Lower lobe of right lung (tissue), 2 donors: ENCODE results near the gene PEX12. TPM values are rescaled to one million over a fixed set of nuclear protein-coding genes. Genes with fewer than 3 reads are reported as not detected.
A peak's percentile ranks its signal among the peaks of the same experiment; 100 is the strongest.

Experiments used
- ATAC-seq, 2 donors: fragments of 200-7000 bp; cut with Tn5 transposase; one replicate each; pipeline ENCODE4 v1.9.1; 2020 to 2022; ENCODE audit warnings: mild to moderate bottlenecking in 2 of 2, moderate library complexity in 2 of 2
- DNase-seq: peaks from one replicate; pipeline ENCODE4 v3.0.0-alpha.2; 2020
- H3K27ac ChIP-seq: fragments of 200-600 bp; one replicate; pipeline ENCODE4 v1.8.0; 2022
- H3K27me3 ChIP-seq: fragments of 200-600 bp; one replicate; pipeline ENCODE4 v1.8.0; 2022; ENCODE audit warnings: low read depth
- H3K36me3 ChIP-seq: fragments of 200-600 bp; one replicate; pipeline ENCODE4 v1.8.0; 2022; ENCODE audit warnings: mild to moderate bottlenecking
- H3K4me1 ChIP-seq: fragments of 200-600 bp; one replicate; pipeline ENCODE4 v1.8.0; 2022
- H3K4me3 ChIP-seq: fragments of 200-600 bp; one replicate; pipeline ENCODE4 v1.8.0; 2022; ENCODE audit warnings: mild to moderate bottlenecking
- H3K9me3 ChIP-seq: fragments of 200-600 bp; one replicate; pipeline ENCODE4 v1.8.0; 2022
- intact Hi-C: fragments of 100-400 bp; cut with DNase I; formaldehyde crosslinking; loops from one replicate; pipeline ENCODE4 v1.11.0; 2022
- long read RNA-seq: library from polyadenylated mRNA; unstranded; transcript quantifications from one replicate; pipeline ENCODE4 v2.0.0, GENCODE V29; 2021
- total RNA-seq: library from RNA; stranded (reverse); fragmentation: NEBNext Ultra II Directional; extraction: Animal tissue kit (Norgen Biotek cat#: 25700); gene quantifications from one replicate; pipeline ENCODE4 v1.2.1, GENCODE V29; 2021
- TF ChIP-seq, protein P1 (sequence below): fragments of 200-600 bp; IDR thresholded peaks from one replicate; pipeline ENCODE4 v1.8.0; 2022; ENCODE audit warnings: antibody characterized with exemption, mild to moderate bottlenecking
- donor health status: DM: no; HTN: yes; CAD: no; lungs with severe emphysema.

The PEX12 gene
- total RNA-seq: 7.0 TPM
- long read RNA-seq, transcript PEX12-201 (3 exons, 2,675 nt): major isoform, 8 of 9 reads
- long read RNA-seq, partial matches to known transcripts: 1 of 9 reads
- long read RNA-seq, other reads (novel, unspliced or antisense): 0 of 9 reads

DNA sequence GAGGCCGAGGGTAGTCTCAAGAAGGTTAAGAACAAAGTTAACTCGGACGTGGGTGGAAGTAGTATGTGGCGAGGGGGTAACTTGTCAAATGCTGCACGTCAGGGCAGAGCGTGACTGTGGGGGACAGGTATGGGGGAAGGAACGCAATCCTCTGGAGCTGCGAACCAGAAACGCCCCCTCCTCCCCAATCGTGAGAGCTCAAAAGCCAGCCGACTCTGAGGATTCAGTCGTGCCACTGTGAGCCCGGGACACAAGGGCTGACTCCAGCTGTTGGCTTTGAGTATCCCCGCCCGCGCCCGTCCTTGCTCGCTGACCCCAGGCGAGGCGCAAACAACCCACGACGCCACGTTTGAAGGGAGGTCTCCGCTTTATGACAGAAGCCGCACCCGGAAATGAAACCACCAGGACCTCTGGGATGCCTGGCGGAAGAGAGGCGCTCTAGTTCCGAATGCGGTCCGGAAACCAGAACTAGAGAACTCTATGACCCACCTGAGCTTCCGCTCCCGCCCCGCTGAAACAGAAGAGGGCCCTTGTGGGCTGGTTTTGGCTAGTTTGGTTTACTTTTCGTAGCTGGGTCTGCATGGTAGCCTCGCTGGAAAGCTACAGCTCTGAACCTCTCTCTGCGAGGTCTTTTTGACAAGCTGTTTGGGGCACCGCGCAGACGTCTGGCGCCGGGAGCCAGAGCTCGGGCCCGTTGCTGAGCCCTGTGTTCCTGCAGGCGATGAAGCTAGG lies at the start of gene PEX12:
Gene PEX12, minus strand, starts transcription at position 375 of the 732 bp plus-strand sequence. CDS start 550 bp downstream, outside the sequence.
- H3K4me1 ChIP-seq: peaks cover 22% of the 10 kb centered on the region
- H3K27ac ChIP-seq: peak within 1 kb of the TSS; percentile 93
- no peaks in the 10 kb centered on the region for H3K27me3 ChIP-seq
- DNase-seq (peak; percentile 90), ATAC-seq (peak; percentile 98 to 99)
- H3K9me3 ChIP-seq: no peaks in the 10 kb centered on the region
- peaks cover 34% of the 10 kb centered on the region for H3K36me3 ChIP-seq
- TF ChIP-seq, protein P1, sequence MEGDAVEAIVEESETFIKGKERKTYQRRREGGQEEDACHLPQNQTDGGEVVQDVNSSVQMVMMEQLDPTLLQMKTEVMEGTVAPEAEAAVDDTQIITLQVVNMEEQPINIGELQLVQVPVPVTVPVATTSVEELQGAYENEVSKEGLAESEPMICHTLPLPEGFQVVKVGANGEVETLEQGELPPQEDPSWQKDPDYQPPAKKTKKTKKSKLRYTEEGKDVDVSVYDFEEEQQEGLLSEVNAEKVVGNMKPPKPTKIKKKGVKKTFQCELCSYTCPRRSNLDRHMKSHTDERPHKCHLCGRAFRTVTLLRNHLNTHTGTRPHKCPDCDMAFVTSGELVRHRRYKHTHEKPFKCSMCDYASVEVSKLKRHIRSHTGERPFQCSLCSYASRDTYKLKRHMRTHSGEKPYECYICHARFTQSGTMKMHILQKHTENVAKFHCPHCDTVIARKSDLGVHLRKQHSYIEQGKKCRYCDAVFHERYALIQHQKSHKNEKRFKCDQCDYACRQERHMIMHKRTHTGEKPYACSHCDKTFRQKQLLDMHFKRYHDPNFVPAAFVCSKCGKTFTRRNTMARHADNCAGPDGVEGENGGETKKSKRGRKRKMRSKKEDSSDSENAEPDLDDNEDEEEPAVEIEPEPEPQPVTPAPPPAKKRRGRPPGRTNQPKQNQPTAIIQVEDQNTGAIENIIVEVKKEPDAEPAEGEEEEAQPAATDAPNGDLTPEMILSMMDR: no peak
- peak within 1 kb of the TSS; percentile 84 for H3K4me3 ChIP-seq
- intact Hi-C loops: no loop called here

DNA sequence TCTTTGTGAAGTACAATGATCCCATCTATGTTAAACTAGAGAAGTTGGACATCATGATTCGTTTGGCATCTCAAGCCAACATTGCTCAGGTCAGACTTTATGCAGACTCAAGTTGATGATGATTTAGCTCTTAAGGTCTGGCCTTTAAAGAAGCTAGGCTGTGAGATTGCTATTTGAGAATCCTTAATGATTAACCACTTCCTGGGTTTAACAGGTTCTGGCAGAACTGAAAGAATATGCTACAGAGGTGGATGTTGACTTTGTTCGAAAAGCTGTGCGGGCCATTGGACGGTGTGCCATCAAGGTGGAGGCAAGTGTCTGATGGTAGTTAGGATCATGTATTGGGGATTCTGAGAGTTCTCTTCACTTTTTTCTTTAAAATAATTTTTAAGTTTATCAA lies 49.0 kb upstream of the PEX12 start:
- Histone ChIP-seq H3K27ac (no peak overlapping the region), H3K4me1 (no peaks in the 10 kb centered on the region), H3K4me3 (no peak overlapping the region), H3K36me3 (peaks cover 91% of the 10 kb centered on the region), H3K9me3 (no peaks in the 10 kb centered on the region), H3K27me3 (no peaks in the 10 kb centered on the region)
- ATAC-seq: peak; percentile 48 to 61
- TF ChIP-seq, protein P1: no peak
- intact Hi-C loops: no loop called here
- DNase-seq: no peak

DNA sequence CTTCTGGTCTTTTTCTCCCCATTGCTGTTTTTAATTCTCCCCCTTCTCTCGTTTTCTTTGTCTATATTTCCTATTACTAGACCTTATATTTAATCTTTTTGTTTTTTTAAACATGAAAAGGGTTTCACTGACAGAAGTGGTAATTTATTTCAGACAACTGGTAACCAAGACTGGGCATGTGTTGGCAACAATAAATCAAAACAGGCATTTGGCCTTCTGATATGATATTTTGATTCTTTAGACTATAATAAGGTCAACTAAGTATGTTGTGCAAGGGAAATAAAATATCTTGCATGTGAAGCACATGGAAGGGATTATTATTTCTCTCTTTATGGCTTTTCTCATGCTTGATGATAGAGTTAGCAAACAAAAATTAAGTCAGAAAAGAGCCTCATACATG lies 43.4 kb upstream of the PEX12 start:
- ATAC-seq: no peak
- no peak overlapping the region for H3K4me3 ChIP-seq
- H3K36me3 ChIP-seq: peaks cover 54% of the 10 kb centered on the region
- no peaks in the 10 kb centered on the region for H3K27me3 ChIP-seq
- peaks cover 7% of the 10 kb centered on the region for H3K4me1 ChIP-seq
- H3K27ac ChIP-seq: no peak overlapping the region
- intact Hi-C loops: no loop called here
- no peaks in the 10 kb centered on the region for H3K9me3 ChIP-seq
- TF ChIP-seq, protein P1: no peak
- DNase-seq: no peak

DNA sequence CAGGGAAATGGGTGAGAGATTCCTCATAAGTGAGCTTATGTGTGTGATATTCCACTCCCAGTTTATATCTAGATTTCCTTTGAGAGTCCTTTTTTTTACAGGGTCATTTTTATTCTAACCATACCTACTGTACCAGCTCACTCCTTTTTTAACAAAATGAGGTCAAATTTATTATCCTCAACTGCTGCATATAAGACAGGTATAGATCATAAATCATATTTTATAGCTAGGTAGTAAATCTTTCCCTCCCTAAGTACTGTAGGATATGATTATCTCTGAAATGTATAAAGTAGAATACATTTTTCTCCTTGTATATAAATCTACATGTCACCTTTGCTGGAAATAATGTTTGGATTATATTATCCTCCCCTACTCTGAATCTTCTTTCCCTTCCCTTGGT lies 40.3 kb upstream of the PEX12 start:
- Histone ChIP-seq H3K27ac (no peak overlapping the region), H3K4me1 (peaks cover 7% of the 10 kb centered on the region), H3K4me3 (no peak overlapping the region), H3K36me3 (peaks cover 36% of the 10 kb centered on the region), H3K9me3 (no peaks in the 10 kb centered on the region), H3K27me3 (no peaks in the 10 kb centered on the region)
- ATAC-seq: no peak
- TF ChIP-seq, protein P1: no peak
- intact Hi-C loops: loop anchor here (10.0 kb wide), 1 partner anchor 126 kb away; no protein-coding TSS in a partner anchor
- no peak for DNase-seq

DNA sequence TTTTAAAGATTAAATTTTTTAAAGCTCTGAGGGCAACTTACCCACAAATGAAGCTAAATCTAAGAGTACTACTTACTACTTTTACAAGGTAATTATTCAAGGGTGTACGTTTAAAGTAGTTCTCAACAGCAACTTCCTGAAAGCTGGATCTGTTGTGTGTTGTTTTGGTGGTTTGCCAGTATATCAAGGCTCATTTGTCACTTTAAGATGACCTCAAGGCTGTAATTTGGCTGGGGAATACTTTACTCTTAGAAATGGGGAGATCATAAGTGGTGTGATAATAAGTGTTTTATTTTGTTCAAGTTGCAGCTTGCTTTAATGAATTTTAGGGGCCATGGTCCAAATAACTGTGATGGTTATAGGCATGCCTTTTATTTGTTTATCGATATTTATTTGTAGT lies 39.1 kb upstream of the PEX12 start:
- no peak overlapping the region for H3K27ac ChIP-seq
- H3K9me3 ChIP-seq: no peaks in the 10 kb centered on the region
- peaks cover 7% of the 10 kb centered on the region for H3K4me1 ChIP-seq
- H3K4me3 ChIP-seq: no peak overlapping the region
- H3K27me3 ChIP-seq: no peaks in the 10 kb centered on the region
- DNase-seq (no peak), ATAC-seq (no peak)
- TF ChIP-seq, protein P1: no peak
- peaks cover 33% of the 10 kb centered on the region for H3K36me3 ChIP-seq
- intact Hi-C loops: loop anchor here (10.0 kb wide), 1 partner anchor 127 kb away; no protein-coding TSS in a partner anchor
